CD4-positive, alpha-beta T cell treated with Interleukin-15 for 1 hour (primary cell): ENCODE data around the gene FRY.

Source experiments
- DNase-seq: peaks from one replicate; pipeline ENCODE4 v3.0.0-alpha.2; 2020

FRY gene

DNA sequence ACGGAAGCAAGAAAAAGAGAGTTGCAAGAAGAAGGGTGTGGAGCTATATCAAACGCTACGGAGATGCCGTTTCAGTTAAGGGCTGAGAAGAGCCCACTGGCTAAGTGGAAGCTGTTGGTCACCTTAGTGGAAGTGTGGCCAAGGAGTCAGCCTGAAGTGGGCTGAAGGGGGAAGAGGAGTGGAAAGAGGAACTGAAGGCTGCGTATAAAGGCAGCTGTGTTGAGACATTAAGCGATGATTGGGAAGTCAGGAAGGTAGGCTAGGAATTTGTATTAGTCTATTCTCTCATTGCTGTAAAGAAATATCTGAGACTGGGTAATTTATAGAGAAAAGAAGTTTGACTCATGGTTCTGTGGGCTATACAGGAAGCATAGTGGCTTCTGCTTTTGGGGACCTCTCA, 14.1 kb upstream of the FRY start:
- DNase-seq, result peak; percentile 25

DNA sequence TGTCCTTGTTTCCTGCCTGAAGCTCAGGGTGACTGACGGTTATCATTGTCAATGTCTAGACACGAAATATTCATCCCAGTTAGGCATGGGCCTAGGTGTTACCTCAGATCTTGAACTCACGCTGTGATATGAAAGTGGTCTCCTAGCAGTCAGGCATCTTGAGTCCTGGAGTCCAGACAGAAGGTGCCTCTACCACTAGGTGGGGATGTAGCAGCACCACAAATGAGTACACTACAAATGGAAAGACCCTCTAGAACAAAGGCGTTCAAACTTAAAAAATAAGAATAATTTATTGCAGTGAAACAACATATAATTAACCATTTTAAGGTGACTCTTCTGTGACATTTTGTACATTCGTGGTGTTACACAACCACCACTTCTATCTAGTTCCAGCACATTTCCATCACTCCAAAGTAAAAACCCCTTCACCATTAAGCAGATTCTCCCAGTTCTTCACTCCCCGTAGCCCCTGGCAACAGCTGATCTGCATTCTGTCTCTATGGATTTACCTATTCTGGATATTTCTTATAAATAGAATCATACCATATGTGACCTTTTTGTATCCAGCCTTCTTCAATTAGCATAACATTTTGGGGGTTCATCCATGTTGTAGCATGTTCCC, 11.9 kb upstream of the FRY start:
- DNase-seq, result peak; percentile 33

DNA sequence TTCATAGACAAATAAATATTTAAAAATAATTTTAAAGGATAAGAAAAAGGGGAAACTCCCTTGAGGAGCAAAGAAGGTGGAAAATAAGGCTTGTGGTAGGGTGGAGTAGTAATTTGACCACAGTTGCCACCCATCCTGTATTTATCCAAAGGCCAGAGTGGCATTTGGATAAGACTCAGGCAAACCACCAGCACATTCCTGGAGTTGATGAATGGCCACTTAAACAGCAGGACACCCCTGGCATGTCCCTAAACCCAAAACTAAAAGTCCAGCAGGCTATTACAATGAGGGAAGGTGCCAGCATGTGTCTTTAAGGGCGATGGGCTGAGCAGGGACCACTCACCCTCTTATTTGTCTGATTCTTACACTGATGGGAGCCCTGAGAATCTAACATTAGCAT, 9.8 kb upstream of the FRY start:
- no peak for DNase-seq

DNA sequence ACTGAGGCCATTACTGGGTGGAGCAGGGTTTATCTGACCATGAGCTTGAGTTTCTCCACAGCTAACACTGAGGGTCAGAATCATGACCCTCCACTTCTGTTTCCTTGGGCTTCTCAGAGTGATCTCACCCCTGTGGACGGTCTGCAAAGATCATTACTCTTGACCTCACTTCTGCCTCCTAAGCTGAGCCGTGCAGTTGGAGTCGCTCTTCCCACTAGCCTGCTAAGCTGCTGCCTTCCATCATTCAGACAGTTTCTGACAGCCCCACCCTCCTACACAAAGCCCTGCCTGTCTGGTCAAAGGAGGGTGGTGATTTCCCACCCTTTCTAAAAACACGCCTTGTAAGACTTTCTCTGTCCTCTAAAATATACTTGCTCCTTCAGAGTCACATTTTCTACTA, 9.3 kb upstream of the FRY start:
- no peak for DNase-seq

DNA sequence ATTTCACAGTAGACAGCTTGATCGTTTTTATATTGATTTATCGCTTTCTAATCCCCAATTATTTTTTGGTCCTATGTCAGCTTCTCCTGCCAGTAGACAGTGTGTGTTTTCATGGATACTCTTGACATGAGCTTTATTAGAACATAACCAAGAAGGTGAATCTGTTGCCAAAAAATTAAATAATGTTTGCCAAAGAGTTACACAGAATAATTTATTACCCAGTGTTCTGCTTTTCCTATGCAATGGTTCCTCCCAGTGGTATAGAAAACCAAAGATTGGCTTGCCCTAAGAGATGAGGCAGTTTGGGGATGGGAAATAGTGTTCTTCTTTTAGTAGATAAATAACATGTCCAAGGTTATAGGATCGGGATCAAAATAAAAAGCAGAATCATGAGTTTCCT, 8.5 kb upstream of the FRY start:
- no peak for DNase-seq

DNA sequence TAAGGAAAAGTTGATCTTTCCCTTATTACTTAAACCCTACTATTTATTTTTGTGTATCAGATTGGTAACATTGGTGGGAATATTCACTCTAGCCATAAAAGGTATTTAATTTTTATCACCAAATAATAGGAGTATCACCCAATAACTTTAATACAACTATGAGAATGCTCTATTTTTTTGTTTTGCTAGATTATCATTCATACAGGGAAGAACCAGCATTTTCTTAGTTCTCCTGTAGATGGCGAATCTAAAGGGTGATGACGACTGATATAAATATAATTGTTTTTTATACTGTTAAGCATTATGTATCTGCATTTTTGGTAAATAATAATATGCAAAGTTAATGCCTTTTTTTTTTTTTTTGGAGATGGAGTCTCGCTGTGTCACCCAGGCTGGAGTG, 7.9 kb upstream of the FRY start:
- no peak for DNase-seq

DNA sequence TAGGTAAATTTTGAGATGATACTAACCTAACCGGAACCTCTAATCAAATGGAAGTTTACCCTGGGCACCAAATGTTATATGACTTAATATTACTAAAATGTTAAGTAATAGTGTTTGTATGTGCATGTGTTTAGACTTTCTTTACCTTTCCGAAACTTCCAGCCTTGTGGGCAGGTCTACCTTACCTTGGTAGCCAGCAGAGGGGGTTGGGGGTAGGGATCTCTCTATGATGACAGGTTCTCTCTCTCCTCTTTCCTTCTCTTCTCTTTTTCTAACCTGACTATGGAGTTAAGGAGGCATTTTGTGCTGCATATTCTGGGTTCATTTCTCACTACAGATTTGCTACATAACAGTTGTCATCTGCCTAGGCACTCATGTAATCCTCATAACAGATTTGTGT, 6.8 kb upstream of the FRY start:
- no peak for DNase-seq

DNA sequence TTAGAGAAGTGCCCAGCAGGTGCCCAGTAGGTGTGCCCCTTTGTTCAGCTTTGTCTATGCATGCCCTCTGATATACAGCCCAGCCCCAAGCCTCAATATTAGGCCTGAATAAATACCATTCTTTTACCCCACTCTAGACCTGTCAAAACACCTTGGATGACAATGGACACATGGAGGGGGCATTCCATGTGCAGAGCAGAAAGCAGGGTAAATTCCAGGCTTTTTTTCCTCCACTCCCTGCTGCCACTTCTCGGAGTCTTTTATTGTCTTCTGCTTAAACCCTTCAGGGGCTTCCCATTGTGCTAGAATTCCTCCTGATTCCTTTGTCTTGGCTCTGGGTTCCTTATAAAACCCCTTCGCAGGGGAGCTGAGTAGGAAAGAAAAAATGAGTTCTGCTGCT, 5.8 kb upstream of the FRY start:
- no peak for DNase-seq

DNA sequence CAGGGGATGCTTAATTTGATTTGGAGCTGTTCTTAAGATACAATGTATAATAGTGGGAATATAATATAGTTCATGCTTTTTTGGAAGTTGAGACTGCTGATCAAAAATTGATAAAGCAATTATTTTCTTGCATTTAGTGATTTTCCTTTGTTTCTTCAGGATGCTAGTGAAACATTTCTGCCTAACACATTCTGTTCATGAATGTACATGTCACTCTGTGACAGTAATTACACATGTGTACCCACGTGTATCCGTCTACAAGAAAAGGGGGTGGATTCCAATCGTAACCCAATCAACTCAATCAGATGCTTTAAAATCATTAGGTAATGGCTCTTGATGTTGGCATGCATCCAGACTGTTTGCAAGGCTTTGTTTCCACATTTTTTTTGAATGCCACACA, 5.0 kb upstream of the FRY start:
- no peak for DNase-seq

DNA sequence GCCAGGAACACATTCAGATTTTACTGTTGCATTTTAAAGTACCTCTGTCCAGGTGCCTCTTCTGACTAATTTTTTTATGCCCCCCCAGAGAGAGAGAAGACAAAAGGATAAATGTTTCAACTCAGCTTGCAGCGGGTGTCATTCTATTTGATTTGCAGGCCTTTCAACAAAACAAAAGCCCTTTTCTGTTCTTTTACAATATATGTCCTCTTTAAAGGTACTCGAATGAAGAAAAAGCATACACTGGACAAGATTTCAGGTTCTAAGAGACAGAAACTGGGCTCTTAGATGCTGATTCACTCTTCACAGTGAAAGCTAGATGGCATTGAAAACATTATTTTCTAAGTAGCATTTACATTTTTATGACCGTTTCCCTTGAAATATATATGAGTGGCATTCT, 2.9 kb upstream of the FRY start:
- no peak for DNase-seq

DNA sequence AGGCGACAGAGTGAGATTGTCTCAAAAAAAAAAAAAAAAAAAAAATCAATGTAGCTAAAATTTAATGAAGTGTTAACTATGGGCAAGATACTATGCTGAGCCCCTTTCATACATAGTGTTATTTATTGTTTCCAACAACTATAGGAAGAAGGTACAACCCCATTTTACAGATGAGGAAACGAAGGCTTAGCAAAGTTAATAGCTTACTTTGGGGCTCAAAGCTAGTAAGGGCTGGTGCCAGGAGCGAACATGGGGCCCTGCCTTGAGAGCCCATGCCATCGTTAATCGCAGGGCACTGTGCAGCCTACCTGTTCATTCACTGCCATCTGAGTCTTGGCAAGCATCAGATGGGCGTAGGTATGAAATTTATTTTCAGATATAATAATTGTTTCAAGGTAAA, 1.9 kb upstream of the FRY start:
- no peak for DNase-seq

DNA sequence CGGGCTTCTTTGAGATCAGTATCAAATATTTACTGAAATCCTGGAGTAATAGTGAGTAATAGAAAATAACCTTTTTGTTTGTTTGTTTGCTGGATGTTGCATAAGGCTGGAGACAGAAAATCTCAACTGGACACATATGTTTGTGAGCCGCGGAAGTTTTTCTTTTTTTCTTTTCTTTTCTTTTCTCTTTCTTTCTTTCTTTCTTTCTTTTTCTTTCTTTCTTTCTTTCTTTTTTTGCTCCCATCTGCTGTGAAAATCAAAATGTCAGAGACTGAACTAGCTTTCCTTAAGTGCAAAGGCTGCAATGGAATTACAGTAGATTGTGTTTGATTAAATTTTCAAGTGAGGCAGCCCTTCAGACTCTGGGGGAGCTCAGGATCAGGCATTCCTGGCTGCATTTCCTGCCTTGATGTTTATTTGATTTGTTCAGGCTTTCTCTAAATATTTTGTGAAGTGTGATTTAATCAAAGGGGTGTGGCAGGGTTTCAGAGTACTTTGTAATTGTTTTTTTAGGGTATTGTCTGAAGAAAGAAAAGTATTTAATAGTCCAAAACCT, 319 bp downstream of the FRY start:
- DNase-seq, result no peak

DNA sequence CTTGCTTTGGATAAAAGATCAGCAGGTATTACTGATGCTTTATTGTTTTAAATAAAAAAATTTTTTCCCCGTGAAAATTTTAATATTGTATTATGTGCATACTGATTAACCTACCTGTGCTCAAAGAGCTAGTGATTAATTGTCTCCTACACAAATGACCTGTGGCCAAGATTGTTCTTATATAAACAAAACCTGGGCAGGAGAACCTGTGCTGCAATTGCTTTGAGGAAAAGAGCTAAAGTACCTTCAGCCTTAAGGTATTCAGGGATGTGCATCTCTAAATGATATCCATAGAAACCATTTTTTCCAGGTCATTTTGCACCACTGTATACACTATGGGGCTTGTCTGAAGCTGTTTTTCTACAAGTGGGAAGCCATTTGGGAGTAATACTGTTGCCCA, 1.2 kb downstream of the FRY start:
- DNase-seq, result no peak

DNA sequence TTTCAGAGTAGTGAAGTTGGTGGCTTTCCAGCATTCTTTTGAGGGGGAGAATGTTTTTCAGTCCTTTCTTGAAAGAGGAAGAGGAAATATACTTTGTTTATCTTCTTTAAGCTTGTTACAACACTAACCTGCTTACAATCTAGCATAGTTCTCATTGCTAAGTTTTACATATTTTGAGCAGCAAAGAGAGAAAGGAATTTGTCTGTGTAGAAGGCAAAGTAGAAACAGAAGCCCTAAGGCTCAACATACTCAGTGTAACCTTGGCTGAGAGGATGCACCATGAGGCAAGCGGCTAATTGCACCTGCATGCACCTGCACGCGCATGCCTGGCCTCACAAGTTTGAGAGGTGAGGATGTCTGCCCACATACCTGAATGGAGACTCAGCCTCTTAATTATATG, 2.2 kb downstream of the FRY start:
- no peak for DNase-seq

DNA sequence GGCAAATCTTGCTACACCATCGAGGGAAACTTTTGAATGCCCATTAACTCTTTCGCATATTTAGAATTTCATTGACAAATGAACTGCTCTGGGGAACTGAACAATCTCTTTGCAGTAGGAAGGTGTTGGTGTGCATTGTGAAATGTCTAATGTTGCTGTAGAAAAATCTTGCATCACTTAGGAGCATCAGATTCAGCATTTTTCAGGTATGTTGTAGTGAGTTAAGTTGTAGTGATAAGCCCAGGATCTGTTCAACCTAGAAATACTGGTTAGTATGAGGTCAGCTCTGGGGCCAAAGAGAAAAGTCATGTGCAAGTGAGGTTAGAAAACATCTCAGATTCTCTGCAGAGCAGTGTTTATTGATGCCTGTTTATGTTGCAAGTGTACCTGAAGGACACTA, 4.1 kb downstream of the FRY start:
- DNase-seq, result no peak

DNA sequence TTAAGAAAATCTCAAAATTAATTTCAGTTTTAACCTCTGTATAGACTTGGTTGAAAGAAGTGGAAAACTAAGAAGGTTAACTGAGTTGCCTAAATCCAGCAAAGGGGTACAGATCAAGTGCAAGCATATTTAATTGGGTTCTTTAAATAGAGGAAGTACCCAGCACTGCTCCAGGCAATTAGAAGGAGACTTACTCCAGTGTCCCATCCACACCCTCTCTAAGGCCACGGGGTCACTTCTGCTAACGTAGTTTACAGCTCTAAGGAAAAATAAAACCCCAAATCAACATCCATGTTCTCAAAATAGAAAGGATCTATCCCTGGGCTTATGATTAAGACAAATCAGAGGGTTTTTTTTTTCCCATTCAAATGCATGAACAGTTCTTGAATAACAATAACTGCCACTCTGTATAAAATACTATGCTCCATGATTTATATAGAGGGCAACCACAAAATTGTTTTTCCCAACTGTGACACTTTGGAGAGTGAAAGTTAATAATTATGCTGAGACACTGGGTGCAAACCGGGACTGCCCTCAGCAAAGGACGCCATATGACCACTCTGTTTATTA, 4.6 kb downstream of the FRY start:
- no peak for DNase-seq

DNA sequence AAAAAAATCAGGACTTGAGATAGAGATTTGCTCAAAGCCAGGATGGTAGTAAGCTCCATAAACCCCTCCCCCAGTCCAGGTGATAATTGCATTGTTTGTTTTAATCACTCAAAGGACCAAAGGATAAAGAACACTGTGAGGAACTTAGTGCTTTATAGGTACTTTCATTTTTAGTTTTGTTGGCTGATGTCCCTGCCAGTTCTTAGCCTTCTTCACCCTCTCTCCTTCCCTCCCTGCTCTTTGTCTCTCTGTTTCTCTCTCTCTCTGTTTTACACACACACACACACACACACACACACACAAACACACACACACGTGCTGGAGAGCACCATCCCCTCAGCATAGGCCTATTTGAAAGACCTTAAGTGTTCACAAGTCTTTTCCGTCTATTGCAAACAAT, 5.2 kb downstream of the FRY start:
- no peak for DNase-seq

DNA sequence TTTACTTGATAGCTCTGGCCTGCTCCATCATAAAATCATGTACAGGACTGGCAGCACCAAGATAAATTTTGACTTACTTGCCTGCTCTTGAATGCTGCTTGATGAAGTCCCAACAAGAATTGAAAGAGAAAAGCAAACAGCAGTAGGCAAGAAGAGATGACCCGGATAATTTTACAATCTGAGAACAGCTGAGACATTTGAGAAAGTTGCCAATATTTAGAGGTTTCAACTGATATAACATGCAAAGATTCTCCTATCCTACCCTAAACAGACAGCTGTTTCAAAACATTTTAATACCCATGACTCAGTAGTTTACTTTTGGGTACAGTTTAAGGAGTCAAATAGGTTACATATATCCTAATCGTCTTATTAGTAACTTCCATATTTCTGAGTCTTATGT, 5.9 kb downstream of the FRY start:
- DNase-seq, result no peak

DNA sequence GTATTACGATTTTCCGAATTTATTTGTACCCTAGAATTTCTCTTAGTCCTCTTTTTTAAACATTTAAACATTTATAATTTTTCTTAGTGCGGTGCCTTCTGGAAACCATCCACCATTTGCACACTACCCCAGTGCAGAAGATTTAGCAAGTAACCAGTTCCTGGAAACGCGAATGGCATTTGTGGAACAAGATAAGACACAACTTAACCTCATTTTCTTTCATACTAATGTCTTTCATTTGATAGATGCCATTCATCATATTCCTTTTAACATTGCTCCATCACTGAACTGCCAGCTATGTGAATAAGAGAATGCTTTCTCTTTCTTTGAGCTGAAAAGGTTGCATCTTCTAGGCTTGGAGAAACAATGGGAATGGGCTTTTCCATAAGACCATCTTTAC, 6.8 kb downstream of the FRY start:
- no peak for DNase-seq

DNA sequence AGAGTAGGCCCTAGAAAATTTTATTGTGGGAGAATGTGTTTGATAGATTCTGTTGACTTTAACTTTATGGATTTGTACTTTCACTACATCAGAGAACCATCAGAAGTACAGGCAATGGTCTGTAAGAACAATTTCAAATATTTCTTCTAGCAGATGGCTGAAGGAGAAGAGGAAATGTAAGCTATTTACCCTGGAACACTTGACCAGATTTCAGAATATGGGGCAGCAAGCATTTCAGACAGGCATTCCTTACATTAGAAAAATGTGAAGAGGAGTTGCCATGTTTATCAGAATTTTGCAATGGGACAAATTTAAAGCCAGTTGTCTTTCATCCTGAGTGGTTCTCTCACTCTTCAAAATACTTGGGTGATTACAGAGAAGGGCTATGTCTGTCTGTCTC, 7.5 kb downstream of the FRY start:
- no peak for DNase-seq

DNA sequence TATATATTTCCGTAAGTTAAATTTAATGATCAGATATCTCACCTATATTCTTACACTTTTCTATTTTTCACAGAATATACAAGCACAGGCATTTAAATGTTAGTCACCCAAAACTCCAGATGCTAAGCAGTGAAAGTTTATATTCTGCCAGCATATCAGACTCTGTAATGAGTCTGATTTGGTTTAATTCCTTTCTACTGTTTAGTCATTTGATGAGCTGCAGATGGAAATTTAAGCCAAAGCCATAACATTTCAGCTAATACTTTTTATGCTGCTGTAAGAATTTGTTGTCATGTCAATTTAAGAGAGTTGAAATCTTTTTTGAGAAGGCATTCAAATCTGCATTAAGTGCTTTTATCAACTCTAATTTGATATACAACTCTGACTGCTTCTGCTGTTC, 8.0 kb downstream of the FRY start:
- no peak for DNase-seq

DNA sequence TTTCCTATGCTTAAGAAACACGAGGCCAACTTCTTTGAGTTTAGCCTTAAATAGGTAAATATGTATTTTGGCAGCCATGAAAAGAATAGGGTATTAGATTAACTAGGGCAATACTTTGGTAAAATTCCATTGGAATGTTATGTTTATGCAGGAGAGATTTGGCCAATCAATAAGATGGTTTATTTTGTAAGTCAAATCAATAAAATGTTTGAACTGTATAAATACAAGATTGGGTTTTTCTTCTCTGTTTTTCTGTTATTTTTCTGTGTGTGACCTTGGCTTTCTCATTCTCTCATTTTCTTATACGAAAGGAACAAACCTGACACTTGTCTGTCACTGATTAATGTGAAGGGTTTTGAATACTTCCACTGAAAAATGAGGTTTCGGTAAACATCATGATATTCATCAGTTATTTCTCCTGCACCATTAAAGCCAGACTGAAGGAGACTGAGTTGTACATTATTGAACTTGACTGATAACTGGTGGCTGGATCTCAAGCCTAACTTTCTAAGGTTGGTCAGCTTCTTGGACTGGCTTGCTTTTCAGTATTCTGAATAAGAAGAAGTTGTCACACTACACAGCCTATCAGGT, 8.6 kb downstream of the FRY start:
- no peak for DNase-seq

DNA sequence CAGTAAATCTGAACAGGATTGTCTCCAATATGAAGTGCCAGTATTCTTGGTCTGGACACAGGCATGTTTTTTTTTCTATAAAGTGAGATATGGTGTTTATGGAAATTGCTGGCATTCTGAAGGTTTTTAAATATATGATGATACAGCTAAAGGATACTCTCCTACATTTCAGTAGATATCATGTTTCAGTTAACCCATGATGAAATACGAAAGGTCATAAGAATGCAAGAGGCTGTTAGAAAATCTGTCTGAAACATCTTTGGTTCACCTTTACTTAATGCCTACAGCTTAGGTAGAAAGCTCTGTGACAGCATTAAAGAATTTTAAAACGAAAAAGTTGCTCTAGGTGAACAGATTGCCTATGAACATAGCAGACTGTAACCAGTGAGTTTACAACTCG, 9.1 kb downstream of the FRY start:
- no peak for DNase-seq

DNA sequence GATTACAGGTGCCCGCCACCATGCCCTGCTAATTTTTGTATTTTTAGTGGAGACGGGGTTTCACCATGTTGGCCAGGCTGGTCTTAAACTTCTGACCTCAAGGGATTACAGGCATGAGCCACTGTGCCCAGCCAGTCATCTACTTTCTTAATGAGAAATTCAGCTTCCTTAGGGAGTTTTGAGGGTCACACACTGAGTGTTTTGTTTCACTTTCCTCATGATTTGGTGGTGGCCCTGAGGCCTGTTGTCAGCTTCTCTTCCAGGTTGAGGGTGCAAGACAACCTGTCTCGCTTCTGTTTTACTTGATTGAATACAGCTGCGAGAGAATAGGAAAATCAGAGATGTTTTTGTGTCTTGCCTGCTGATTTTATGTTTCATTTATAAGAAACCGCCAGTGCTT, 9.9 kb downstream of the FRY start:
- no peak for DNase-seq

DNA sequence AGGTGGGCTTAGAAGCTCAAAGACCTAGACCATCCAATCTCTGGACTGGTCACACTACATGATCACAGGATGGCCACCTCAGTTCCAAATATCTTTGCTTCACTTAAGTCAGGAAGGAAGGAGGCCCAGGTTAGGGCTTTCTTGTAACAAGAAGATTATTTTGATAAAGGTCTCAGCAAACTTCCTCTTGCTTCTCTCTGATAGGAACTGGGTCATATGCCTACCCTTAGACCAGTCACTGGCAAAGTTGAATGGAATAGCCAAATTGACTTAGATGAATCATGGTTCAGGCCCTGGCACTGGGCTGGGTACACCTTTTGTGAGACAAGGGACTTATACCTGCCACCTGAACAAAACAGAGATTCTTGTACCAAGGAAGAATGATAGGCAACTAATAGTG, 11.0 kb downstream of the FRY start:
- no peak for DNase-seq
